ENCODE data around the gene DIABLO. TPM values are rescaled to one million over a fixed set of nuclear protein-coding genes. Genes with fewer than 3 reads are reported as not detected.

The DIABLO gene
- total and polyA plus RNA-seq, 9 of the 15 experiments (the other 6 are each of a cell fraction or from before 2014, with no cell fraction given) = 37.3 to 101 (median 80.1) TPM

DNA sequence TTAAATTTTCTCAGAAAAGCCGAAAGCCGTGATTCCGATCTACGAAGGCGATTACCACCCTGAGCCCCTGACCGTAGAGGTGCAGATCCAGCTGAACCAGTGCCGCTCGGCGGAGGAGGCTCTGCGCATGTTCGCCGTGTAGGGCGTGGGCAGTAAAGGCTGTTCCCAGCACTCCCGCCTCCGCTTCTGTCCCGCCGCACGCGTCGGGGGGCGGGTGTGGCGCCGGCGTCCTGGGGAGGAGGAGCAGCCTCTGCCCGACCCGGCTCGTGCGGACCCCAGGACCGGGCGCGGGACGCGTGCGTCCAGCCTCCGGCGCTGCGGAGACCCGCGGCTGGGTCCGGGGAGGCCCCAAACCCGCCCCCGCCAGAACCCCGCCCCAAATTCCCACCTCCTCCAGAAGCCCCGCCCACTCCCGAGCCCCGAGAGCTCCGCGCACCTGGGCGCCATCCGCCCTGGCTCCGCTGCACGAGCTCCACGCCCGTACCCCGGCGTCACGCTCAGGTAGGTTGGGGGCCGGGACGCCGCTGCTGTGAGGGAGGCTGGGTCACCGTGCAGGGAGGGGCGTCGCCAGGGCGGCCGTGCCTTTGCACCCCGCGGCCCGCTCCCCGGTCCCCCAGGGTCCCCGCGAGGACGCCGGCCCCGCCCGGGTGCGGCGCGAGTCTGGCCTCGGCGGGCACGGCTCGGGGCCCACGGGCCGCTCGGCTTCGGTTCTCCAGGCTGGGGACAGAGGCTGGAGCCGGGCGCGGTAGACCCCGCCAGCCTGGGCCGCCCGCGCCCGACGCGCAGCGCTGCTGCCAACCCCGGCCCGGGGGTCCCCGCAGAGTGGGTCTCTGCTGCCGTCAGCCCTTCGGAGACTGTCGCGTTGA is 22.3 kb downstream of the DIABLO start, which contains the start of gene B3GNT4 (continued):
- TF ChIP-seq SAP30 (IDR thresholded peaks at IDR 0.05; ENCODE audit: borderline replicate concordance, insufficient read depth, low read depth, low read length, poor library complexity, severe bottlenecking) (no peak), ZEB2 (IDR thresholded peaks at IDR 0.05) (no peak), RBBP5 (IDR thresholded peaks at IDR 0.05; ENCODE audit: borderline replicate concordance, insufficient read depth, low read length, poor library complexity, severe bottlenecking) (peak; percentile 10), U2AF1 (optimal IDR thresholded peaks at IDR 0.05; ENCODE audit: low read depth, low read length) (no peak), CHD2 (IDR thresholded peaks at IDR 0.05; ENCODE audit: low read depth, low read length) (no peak), HSF4 (CRISPR knock-in tag; IDR thresholded peaks at IDR 0.05; ENCODE audit: borderline replicate concordance) (no peak), HNRNPUL1 (IDR thresholded peaks at IDR 0.05; ENCODE audit: low read length) (no peak), POLR2AphosphoS2 (IDR thresholded peaks at IDR 0.05; ENCODE audit: low read length) (no peak), ZNF239 (CRISPR knock-in tag; IDR thresholded peaks at IDR 0.05) (no peak), ZBTB33 (CRISPR knock-in tag; IDR thresholded peaks at IDR 0.05) (peak; percentile 47), ZBED1 (IDR thresholded peaks at IDR 0.05) (no peak), ATF1 (CRISPR knock-in tag; IDR thresholded peaks at IDR 0.05) (no peak), ATF1 (tag; IDR thresholded peaks at IDR 0.05) (no peak), TAF7 (tag; IDR thresholded peaks at IDR 0.05) (no peak)
- TF ChIP-seq, protein P1, sequence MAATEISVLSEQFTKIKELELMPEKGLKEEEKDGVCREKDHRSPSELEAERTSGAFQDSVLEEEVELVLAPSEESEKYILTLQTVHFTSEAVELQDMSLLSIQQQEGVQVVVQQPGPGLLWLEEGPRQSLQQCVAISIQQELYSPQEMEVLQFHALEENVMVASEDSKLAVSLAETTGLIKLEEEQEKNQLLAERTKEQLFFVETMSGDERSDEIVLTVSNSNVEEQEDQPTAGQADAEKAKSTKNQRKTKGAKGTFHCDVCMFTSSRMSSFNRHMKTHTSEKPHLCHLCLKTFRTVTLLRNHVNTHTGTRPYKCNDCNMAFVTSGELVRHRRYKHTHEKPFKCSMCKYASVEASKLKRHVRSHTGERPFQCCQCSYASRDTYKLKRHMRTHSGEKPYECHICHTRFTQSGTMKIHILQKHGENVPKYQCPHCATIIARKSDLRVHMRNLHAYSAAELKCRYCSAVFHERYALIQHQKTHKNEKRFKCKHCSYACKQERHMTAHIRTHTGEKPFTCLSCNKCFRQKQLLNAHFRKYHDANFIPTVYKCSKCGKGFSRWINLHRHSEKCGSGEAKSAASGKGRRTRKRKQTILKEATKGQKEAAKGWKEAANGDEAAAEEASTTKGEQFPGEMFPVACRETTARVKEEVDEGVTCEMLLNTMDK (IDR thresholded peaks at IDR 0.05; ENCODE audit: borderline replicate concordance, insufficient read depth, low read depth, low read length, poor library complexity, severe bottlenecking) = no peak
- TF ChIP-seq, protein P2, sequence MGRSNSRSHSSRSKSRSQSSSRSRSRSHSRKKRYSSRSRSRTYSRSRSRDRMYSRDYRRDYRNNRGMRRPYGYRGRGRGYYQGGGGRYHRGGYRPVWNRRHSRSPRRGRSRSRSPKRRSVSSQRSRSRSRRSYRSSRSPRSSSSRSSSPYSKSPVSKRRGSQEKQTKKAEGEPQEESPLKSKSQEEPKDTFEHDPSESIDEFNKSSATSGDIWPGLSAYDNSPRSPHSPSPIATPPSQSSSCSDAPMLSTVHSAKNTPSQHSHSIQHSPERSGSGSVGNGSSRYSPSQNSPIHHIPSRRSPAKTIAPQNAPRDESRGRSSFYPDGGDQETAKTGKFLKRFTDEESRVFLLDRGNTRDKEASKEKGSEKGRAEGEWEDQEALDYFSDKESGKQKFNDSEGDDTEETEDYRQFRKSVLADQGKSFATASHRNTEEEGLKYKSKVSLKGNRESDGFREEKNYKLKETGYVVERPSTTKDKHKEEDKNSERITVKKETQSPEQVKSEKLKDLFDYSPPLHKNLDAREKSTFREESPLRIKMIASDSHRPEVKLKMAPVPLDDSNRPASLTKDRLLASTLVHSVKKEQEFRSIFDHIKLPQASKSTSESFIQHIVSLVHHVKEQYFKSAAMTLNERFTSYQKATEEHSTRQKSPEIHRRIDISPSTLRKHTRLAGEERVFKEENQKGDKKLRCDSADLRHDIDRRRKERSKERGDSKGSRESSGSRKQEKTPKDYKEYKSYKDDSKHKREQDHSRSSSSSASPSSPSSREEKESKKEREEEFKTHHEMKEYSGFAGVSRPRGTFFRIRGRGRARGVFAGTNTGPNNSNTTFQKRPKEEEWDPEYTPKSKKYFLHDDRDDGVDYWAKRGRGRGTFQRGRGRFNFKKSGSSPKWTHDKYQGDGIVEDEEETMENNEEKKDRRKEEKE (IDR thresholded peaks at IDR 0.05; ENCODE audit: borderline replicate concordance in 1 of 2, control insufficient read depth in 1 of 2, low read depth in 2 of 2, low read length in 1 of 2) = no peak
- TF ChIP-seq, protein P3, sequence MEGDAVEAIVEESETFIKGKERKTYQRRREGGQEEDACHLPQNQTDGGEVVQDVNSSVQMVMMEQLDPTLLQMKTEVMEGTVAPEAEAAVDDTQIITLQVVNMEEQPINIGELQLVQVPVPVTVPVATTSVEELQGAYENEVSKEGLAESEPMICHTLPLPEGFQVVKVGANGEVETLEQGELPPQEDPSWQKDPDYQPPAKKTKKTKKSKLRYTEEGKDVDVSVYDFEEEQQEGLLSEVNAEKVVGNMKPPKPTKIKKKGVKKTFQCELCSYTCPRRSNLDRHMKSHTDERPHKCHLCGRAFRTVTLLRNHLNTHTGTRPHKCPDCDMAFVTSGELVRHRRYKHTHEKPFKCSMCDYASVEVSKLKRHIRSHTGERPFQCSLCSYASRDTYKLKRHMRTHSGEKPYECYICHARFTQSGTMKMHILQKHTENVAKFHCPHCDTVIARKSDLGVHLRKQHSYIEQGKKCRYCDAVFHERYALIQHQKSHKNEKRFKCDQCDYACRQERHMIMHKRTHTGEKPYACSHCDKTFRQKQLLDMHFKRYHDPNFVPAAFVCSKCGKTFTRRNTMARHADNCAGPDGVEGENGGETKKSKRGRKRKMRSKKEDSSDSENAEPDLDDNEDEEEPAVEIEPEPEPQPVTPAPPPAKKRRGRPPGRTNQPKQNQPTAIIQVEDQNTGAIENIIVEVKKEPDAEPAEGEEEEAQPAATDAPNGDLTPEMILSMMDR (IDR thresholded peaks at IDR 0.05 in 2 of 3, conservative IDR thresholded peaks at IDR 0.05 in 1 of 3; ENCODE audit: insufficient read depth in 2 of 3, low read depth in 1 of 3, low read length in 3 of 3) = no peak
